HepG2 (cell line): ENCODE measurements around the gene CTF1. TPM values are rescaled to one million over a fixed set of nuclear protein-coding genes. Genes with fewer than 3 reads are reported as not detected.

ENCODE experiments used
- ATF4 ChIP-seq, 2 experiments: fragments of 450-650 bp in 1 of 2; sonication (generic) in 1 of 2; formaldehyde crosslinking; IDR thresholded peaks; 2 replicates each; pipeline versions ENCODE4 v1.5.0 to v1.8.0; 2020 to 2022; ENCODE audit warnings: mild to moderate bottlenecking in 1 of 2, missing genetic modification reagents in 1 of 2
- CEBPZ ChIP-seq: IDR thresholded peaks from 2 replicates; pipeline ENCODE4 v1.6.1; 2012; ENCODE audit warnings: low read length, improper control_type of control experiment
- DMAP1 ChIP-seq: IDR thresholded peaks from 2 replicates; pipeline ENCODE4 v1.6.1; 2016
- EEA1 ChIP-seq: sonication (generic); formaldehyde crosslinking; IDR thresholded peaks from 2 replicates; pipeline ENCODE4 v1.5.1; 2020; ENCODE audit warnings: mild to moderate bottlenecking, missing genetic modification reagents, borderline replicate concordance
- GATAD2A ChIP-seq: IDR thresholded peaks from 2 replicates; pipeline ENCODE4 v1.6.1; 2016
- HOXA5 ChIP-seq: sonication (generic); formaldehyde crosslinking; IDR thresholded peaks from 2 replicates; pipeline ENCODE4 v1.4.0; 2020; ENCODE audit warnings: missing genetic modification reagents
- IRF2 ChIP-seq: IDR thresholded peaks from 2 replicates; pipeline ENCODE4 v1.6.1; 2018; ENCODE audit warnings: missing genetic modification reagents, missing compliant biosample characterization
- KDM1A ChIP-seq: IDR thresholded peaks from 2 replicates; pipeline ENCODE4 v1.6.1; 2016; ENCODE audit warnings: missing compliant biosample characterization
- MIXL1 ChIP-seq: IDR thresholded peaks from 2 replicates; pipeline ENCODE4 v1.6.1; 2016
- MTF2 ChIP-seq: sonication (generic); formaldehyde crosslinking; IDR thresholded peaks from 2 replicates; pipeline ENCODE4 v1.5.0; 2020; ENCODE audit warnings: missing genetic modification reagents, borderline replicate concordance
- MYNN ChIP-seq: sonication (generic); formaldehyde crosslinking; IDR thresholded peaks from 2 replicates; pipeline ENCODE4 v1.4.0; 2020; ENCODE audit warnings: mild to moderate bottlenecking, low read depth, missing genetic modification reagents
- NAIF1 ChIP-seq: sonication (generic); formaldehyde crosslinking; IDR thresholded peaks from 2 replicates; pipeline ENCODE4 v1.5.0; 2020; ENCODE audit warnings: mild to moderate bottlenecking, missing genetic modification reagents, borderline replicate concordance
- NFE2 ChIP-seq: sonication (generic); formaldehyde crosslinking; IDR thresholded peaks from 2 replicates; pipeline ENCODE4 v1.4.0; 2020; ENCODE audit warnings: missing genetic modification reagents
- PAX8 ChIP-seq: sonication (generic); formaldehyde crosslinking; IDR thresholded peaks from 2 replicates; pipeline ENCODE4 v1.8.0; 2022; ENCODE audit warnings: mild to moderate bottlenecking, missing genetic modification reagents, borderline replicate concordance
- PLRG1 ChIP-seq: fragments of 450-650 bp; conservative IDR thresholded peaks from 2 replicates; pipeline ENCODE4 v1.6.1; 2016
- PLSCR1 ChIP-seq: sonication (generic); formaldehyde crosslinking; IDR thresholded peaks from 2 replicates; pipeline ENCODE4 v1.5.0; 2020; ENCODE audit warnings: missing genetic modification reagents, mild to moderate bottlenecking, borderline replicate concordance
- RCOR2 ChIP-seq: IDR thresholded peaks from 2 replicates; pipeline ENCODE4 v1.6.1; 2016; ENCODE audit warnings: missing biosample characterization, missing genetic modification reagents
- RORA ChIP-seq: sonication (generic); formaldehyde crosslinking; IDR thresholded peaks from 2 replicates; pipeline ENCODE4 v1.5.0; 2020; ENCODE audit warnings: mild to moderate bottlenecking, missing genetic modification reagents, moderate library complexity
- SMAD9 ChIP-seq: sonication (generic); formaldehyde crosslinking; IDR thresholded peaks from 2 replicates; pipeline ENCODE4 v1.5.1; 2020; ENCODE audit warnings: mild to moderate bottlenecking, missing genetic modification reagents
- TCF7 ChIP-seq: sonication (generic); IDR thresholded peaks from 2 replicates; pipeline ENCODE4 v1.6.1; 2016; ENCODE audit warnings: antibody characterized with exemption, low read depth
- TP53 ChIP-seq: sonication (generic); formaldehyde crosslinking; conservative IDR thresholded peaks from 2 replicates; pipeline ENCODE4 v1.4.0; 2020; ENCODE audit warnings: missing genetic modification reagents
- ZBED4 ChIP-seq: sonication (generic); formaldehyde crosslinking; IDR thresholded peaks from 2 replicates; pipeline ENCODE4 v1.4.0; 2020; ENCODE audit warnings: missing genetic modification reagents, borderline replicate concordance
- ZMYM3 ChIP-seq: sonication (generic); formaldehyde crosslinking; IDR thresholded peaks from 2 replicates; pipeline ENCODE4 v1.5.1; 2020; ENCODE audit warnings: mild to moderate bottlenecking, missing genetic modification reagents
- ZNF331 ChIP-seq: sonication (generic); formaldehyde crosslinking; IDR thresholded peaks from 2 replicates; pipeline ENCODE4 v1.4.0; 2020; ENCODE audit warnings: missing genetic modification reagents
- polyA plus RNA-seq, 8 experiments: library from polyadenylated mRNA; depleted of rRNA in 3 of 8; stranded (reverse) in 7 of 8; unstranded in 1 of 8; fragments of >200 nt; fragmentation: Illumina TruSeq in 4 of 8; extraction: Trizol in 4 of 8; gene quantifications; 2 replicates each; pipeline versions ENCODE4 v1.2.1 to v1.2.3, GENCODE V29; 2011 to 2016; ENCODE audit warnings: low read depth in 4 of 8, missing spikeins in 1 of 8, mixed read lengths in 1 of 8; ENCODE audit not compliant: insufficient read depth in 1 of 8
- total RNA-seq, 5 experiments: library from RNA; depleted of rRNA; stranded (reverse); fragments of >200 nt; fragmentation: Illumina TruSeq; extraction: Trizol; gene quantifications; 2 replicates each; pipeline ENCODE4 v1.2.3, GENCODE V29; 2016; ENCODE audit warnings: low read depth in 1 of 5

CTF1 gene
- total and polyA plus RNA-seq, 2 of the 13 experiments (the other 11 are each of a cell fraction or from before 2014, with no cell fraction given) = 0.13 to 1.8 TPM

- no peak for TF ChIP-seq CEBPZ
- no peak; the same call in 1 of the 2 replicates for TF ChIP-seq MYNN (CRISPR knock-in tag)
- peak; percentile 59 for TF ChIP-seq ZBED4
- no peak; the same call in 1 of the 2 replicates for TF ChIP-seq IRF2 (CRISPR knock-in tag)
- no peak for TF ChIP-seq NFE2 (CRISPR knock-in tag)
- TF ChIP-seq RORA (CRISPR knock-in tag) = no peak
- TF ChIP-seq ZMYM3 (CRISPR knock-in tag) = peak; percentile 99
- TF ChIP-seq TP53 (CRISPR knock-in tag) = no peak
- peak; percentile 95 for TF ChIP-seq KDM1A (CRISPR knock-in tag)
- TF ChIP-seq NAIF1 (CRISPR knock-in tag) = 0 out of 2 replicates have a peak, but pooled peaks have one; percentile 2
- TF ChIP-seq EEA1 = peak; percentile 27; the same call in 1 of the 2 replicates
- peak; percentile 90 for TF ChIP-seq RCOR2 (CRISPR knock-in tag)
- TF ChIP-seq TCF7 = no peak
- TF ChIP-seq GATAD2A (CRISPR knock-in tag) = peak; percentile 74
- TF ChIP-seq SMAD9 = no peak
- peak; percentile 45; the same call in 1 of the 2 replicates for TF ChIP-seq MIXL1 (CRISPR knock-in tag)
- TF ChIP-seq PLRG1 = no peak
- TF ChIP-seq ZNF331 (CRISPR knock-in tag) = no peak
- no peak for TF ChIP-seq DMAP1 (CRISPR knock-in tag)
- TF ChIP-seq PLSCR1 (CRISPR knock-in tag) = no peak
- no peak for TF ChIP-seq HOXA5 (CRISPR knock-in tag)
- no peak for TF ChIP-seq PAX8 (CRISPR knock-in tag)
- no peak for TF ChIP-seq ATF4 (CRISPR knock-in tag; IDR thresholded peaks at IDR 0.05)
- no peak for TF ChIP-seq MTF2
These were observed 25.5 kb downstream of the CTF1 start (continued) for GRCh38 chr16:30921748-30922419.
